H1 (cell line): ENCODE data around the gene ACADM. TPM values are rescaled to one million over a fixed set of nuclear protein-coding genes. Genes with fewer than 3 reads are reported as not detected.

Experiments
- CTCF ChIA-PET: fragments of 300-600 bp; sonication (Branson Sonifier 250); formaldehyde crosslinking; loops from one replicate; lab custom pipeline; 2021; ENCODE audit not compliant: partially characterized antibody; lab: Charles Lee
- POLR2A ChIA-PET: fragments of 300-600 bp; sonication (Branson Sonifier 250); formaldehyde crosslinking; loops from one replicate; lab custom pipeline; 2021; ENCODE audit warnings: inconsistent platforms; ENCODE audit not compliant: partially characterized antibody; lab: Charles Lee
- DNase-seq, 2 experiments: peaks; one replicate each; pipeline versions ENCODE4 v3.0.0 to v3.0.0-alpha.2; 2010 to 2022; ENCODE audit warnings: low spot score in 2 of 2, low read depth in 1 of 2, mixed read lengths in 1 of 2
- FAIRE-seq: peaks from 2 replicates; lab custom pipeline; 2011; peaks lifted over from hg19 to GRCh38; lab: Jason Lieb, UNC
- H2AFZ ChIP-seq: 2 replicates; pipeline ENCODE4 v1.8.1; 2012; ENCODE audit warnings: low read length, inconsistent platforms
- H2AK5ac ChIP-seq: 2 replicates; pipeline ENCODE4 v1.6.1; 2013; ENCODE audit warnings: low read depth, low read length
- H2BK120ac ChIP-seq: replicated peaks from 2 replicates; pipeline ENCODE3; 2013; ENCODE audit warnings: low read depth, low read length, inconsistent platforms
- H2BK12ac ChIP-seq: 2 replicates; pipeline ENCODE4 v1.6.1; 2013; ENCODE audit warnings: low read depth, low read length
- H2BK15ac ChIP-seq: 2 replicates; pipeline ENCODE4 v1.6.1; 2013; ENCODE audit warnings: low read length
- H2BK20ac ChIP-seq: 2 replicates; pipeline ENCODE4 v1.6.1; 2013; ENCODE audit warnings: low read length
- H2BK5ac ChIP-seq: 2 replicates; pipeline ENCODE4 v1.6.1; 2013; ENCODE audit warnings: low read depth, low read length
- H3K14ac ChIP-seq: 2 replicates; pipeline ENCODE4 v1.6.1; 2013; ENCODE audit warnings: inconsistent platforms; ENCODE audit not compliant: insufficient read length
- H3K18ac ChIP-seq: 2 replicates; pipeline ENCODE4 v1.6.1; 2013; ENCODE audit warnings: low read length; ENCODE audit errors: extremely low read depth
- H3K23ac ChIP-seq: 2 replicates; pipeline ENCODE4 v1.6.1; 2013; ENCODE audit warnings: inconsistent platforms; ENCODE audit not compliant: insufficient read length
- H3K23me2 ChIP-seq: 2 replicates; pipeline ENCODE4 v1.6.1; 2013; ENCODE audit warnings: low read depth, low read length
- H3K27ac ChIP-seq: 2 replicates; pipeline ENCODE4 v1.6.1; 2011; ENCODE audit warnings: low read depth, low read length, inconsistent platforms
- H3K27me3 ChIP-seq, 4 experiments: replicated peaks in 1 of 4; 1 replicate in 1 of 4; 2 replicates in 3 of 4; pipeline versions ENCODE4 v1.6.1 to v1.8.1; 2011 to 2013; ENCODE audit warnings: low read length in 3 of 4, mild to moderate bottlenecking in 3 of 4, inconsistent platforms in 2 of 4, mixed read lengths in 2 of 4, moderate library complexity in 1 of 4; ENCODE audit not compliant: control insufficient read depth in 3 of 4, insufficient read depth in 3 of 4; ENCODE audit errors: extremely low read depth in 1 of 4
- H3K36me3 ChIP-seq, 4 experiments: 2 replicates each; pipeline versions ENCODE4 v1.6.1 to v1.8.1; 2011 to 2013; ENCODE audit warnings: mild to moderate bottlenecking in 4 of 4, low read length in 3 of 4, moderate library complexity in 2 of 4, control low read depth in 1 of 4, inconsistent platforms in 1 of 4; ENCODE audit not compliant: insufficient read depth in 4 of 4, control insufficient read depth in 2 of 4
- H3K4ac ChIP-seq: replicated peaks from 2 replicates; pipeline ENCODE3; 2013; ENCODE audit warnings: low read length, low read depth, mixed read lengths, inconsistent platforms; ENCODE audit not compliant: insufficient read length
- H3K4me1 ChIP-seq, 4 experiments: replicated peaks in 1 of 4; 1 replicate in 1 of 4; 2 replicates in 3 of 4; pipeline versions ENCODE4 v1.6.1 to v1.8.1; 2011 to 2013; ENCODE audit warnings: low read length in 3 of 4, inconsistent platforms in 2 of 4, mixed read lengths in 1 of 4; ENCODE audit not compliant: insufficient read depth in 4 of 4, control insufficient read depth in 3 of 4
- H3K4me2 ChIP-seq, 2 experiments: 2 replicates each; pipeline versions ENCODE4 v1.6.1 to v1.8.1; 2011 to 2013; ENCODE audit warnings: low read depth in 2 of 2, low read length in 2 of 2, control low read depth in 1 of 2, inconsistent platforms in 1 of 2, mild to moderate bottlenecking in 1 of 2; ENCODE audit not compliant: insufficient read depth in 1 of 2
- H3K4me3 ChIP-seq, 4 experiments: fragments of 200-600, 300-600 bp in 1 of 4; sonication (generic), shearing (Covaris generic), sonication (Bioruptor Twin) in 1 of 4; 2 replicates each; pipeline versions ENCODE4 v1.5.1 to v1.8.1; 2011 to 2016; ENCODE audit warnings: low read length in 4 of 4, low read depth in 3 of 4, control low read depth in 2 of 4, inconsistent platforms in 2 of 4, mild to moderate bottlenecking in 2 of 4, mixed read lengths in 1 of 4, moderate library complexity in 1 of 4; ENCODE audit not compliant: insufficient read depth in 2 of 4; ENCODE audit errors: extremely low read depth in 1 of 4
- H3K56ac ChIP-seq: replicated peaks from 2 replicates; pipeline ENCODE3; 2013; ENCODE audit warnings: low read depth, mild to moderate bottlenecking, mixed read lengths, low read length, inconsistent platforms; ENCODE audit not compliant: insufficient read length
- H3K79me1 ChIP-seq: 2 replicates; pipeline ENCODE4 v1.6.1; 2013; ENCODE audit warnings: low read depth, low read length, control low read depth
- H3K79me2 ChIP-seq, 2 experiments: 2 replicates each; pipeline versions ENCODE4 v1.6.1 to v1.8.1; 2012 to 2013; ENCODE audit warnings: low read length in 2 of 2, mild to moderate bottlenecking in 2 of 2, inconsistent platforms in 1 of 2; ENCODE audit not compliant: insufficient read depth in 2 of 2, control insufficient read depth in 1 of 2
- H3K9ac ChIP-seq, 4 experiments: replicated peaks in 1 of 4; 1 replicate in 1 of 4; 2 replicates in 3 of 4; pipeline versions ENCODE4 v1.6.1 to v1.8.1; 2011 to 2013; ENCODE audit warnings: low read depth in 3 of 4, low read length in 3 of 4, control low read depth in 2 of 4, mild to moderate bottlenecking in 2 of 4, moderate library complexity in 2 of 4, inconsistent platforms in 1 of 4; ENCODE audit errors: extremely low read depth in 1 of 4
- H3K9me3 ChIP-seq, 2 experiments: 2 replicates each; pipeline versions ENCODE4 v1.6.1 to v1.8.1; 2012 to 2013; ENCODE audit warnings: mild to moderate bottlenecking in 2 of 2, moderate library complexity in 2 of 2, control low read depth in 1 of 2, inconsistent platforms in 1 of 2, low read depth in 1 of 2, low read length in 1 of 2, mixed read lengths in 1 of 2; ENCODE audit not compliant: insufficient read depth in 2 of 2
- H4K20me1 ChIP-seq, 2 experiments: replicated peaks in 1 of 2; 2 replicates each; pipeline versions ENCODE3 to v1.8.1; 2011 to 2013; ENCODE audit warnings: inconsistent platforms in 2 of 2, low read length in 2 of 2, mild to moderate bottlenecking in 1 of 2; ENCODE audit not compliant: insufficient read depth in 2 of 2, control insufficient read depth in 1 of 2
- H4K5ac ChIP-seq: 2 replicates; pipeline ENCODE4 v1.6.1; 2013; ENCODE audit warnings: low read length, low read depth, mixed read lengths, inconsistent platforms; ENCODE audit not compliant: insufficient read length
- H4K8ac ChIP-seq: 2 replicates; pipeline ENCODE4 v1.8.0; 2013; ENCODE audit warnings: mild to moderate bottlenecking, moderate library complexity, low read length, inconsistent platforms; ENCODE audit not compliant: insufficient read depth; ENCODE audit errors: extremely low read depth
- H4K91ac ChIP-seq: replicated peaks from 2 replicates; pipeline ENCODE3; 2013; ENCODE audit warnings: low read length, mixed read lengths, inconsistent platforms; ENCODE audit not compliant: insufficient read length
- ATF3 ChIP-seq: IDR thresholded peaks from 2 replicates; pipeline ENCODE4 v1.6.1; 2011; ENCODE audit warnings: low read depth, mild to moderate bottlenecking, low read length; ENCODE audit not compliant: insufficient read depth
- CREB1 ChIP-seq: IDR thresholded peaks from 2 replicates; pipeline ENCODE4 v1.6.1; 2012; ENCODE audit warnings: inconsistent platforms
- CTBP2 ChIP-seq: IDR thresholded peaks from 2 replicates; pipeline ENCODE4 v1.7.0; 2011; ENCODE audit warnings: borderline replicate concordance, mild to moderate bottlenecking, moderate library complexity, mixed read lengths, low read length; ENCODE audit not compliant: insufficient read depth, insufficient read length
- MAFK ChIP-seq: IDR thresholded peaks from 2 replicates; pipeline ENCODE4 v1.6.1; 2012; ENCODE audit warnings: low read depth, mild to moderate bottlenecking, improper control_type of control experiment, low read length
- MAX ChIP-seq: IDR thresholded peaks from 2 replicates; pipeline ENCODE4 v1.6.1; 2012; ENCODE audit warnings: inconsistent platforms
- SIRT6 ChIP-seq: IDR thresholded peaks from one replicate; pipeline ENCODE4 v1.7.1; 2012; ENCODE audit warnings: low read length, inconsistent platforms
- SIX5 ChIP-seq: IDR thresholded peaks from 2 replicates; pipeline ENCODE4 v1.6.1; 2011; ENCODE audit warnings: mild to moderate bottlenecking, low read depth, low read length
- TBP ChIP-seq: IDR thresholded peaks from 2 replicates; pipeline ENCODE4 v1.6.1; 2011; ENCODE audit warnings: low read depth, low read length, improper control_type of control experiment
- TCF12 ChIP-seq: IDR thresholded peaks from 2 replicates; pipeline ENCODE4 v1.6.1; 2011; ENCODE audit warnings: low read depth, mild to moderate bottlenecking, low read length
- TEAD4 ChIP-seq: IDR thresholded peaks from 2 replicates; pipeline ENCODE4 v1.6.1; 2012; ENCODE audit warnings: low read depth, low read length, inconsistent platforms, mixed read lengths
- WGBS, 2 experiments: shearing (Covaris generic) in 1 of 2; methylation state at CpG; one replicate each; pipeline versions ENCODE4 v1.1.6 to v1.1.7; 2013 to 2015; ENCODE audit warnings: low lambda C conversion rate in 2 of 2, mixed read lengths in 2 of 2, inconsistent platforms in 1 of 2, low coverage in 1 of 2, missing lambda C conversion rate in 1 of 2; ENCODE audit not compliant: insufficient replicate concordance in 2 of 2, insufficient coverage in 1 of 2, insufficient read length in 1 of 2; ENCODE audit errors: extremely low coverage in 1 of 2, missing lambda C conversion rate in 1 of 2; 5-methylcytosine and 5-hydroxymethylcytosine counted together
- polyA plus RNA-seq, 7 experiments: library from polyadenylated mRNA; depleted of rRNA in 3 of 7; stranded (reverse) in 5 of 7; unstranded in 2 of 7; fragments of >200 nt in 5 of 7; fragments of 200-250 nt in 2 of 7; gene quantifications; 1 replicate in 5 of 7; 2 replicates in 1 of 7; 4 replicates in 1 of 7; pipeline versions ENCODE4 v1.2.1 to v1.2.3, GENCODE V29; 2011 to 2013; ENCODE audit warnings: missing spikeins in 2 of 7, mixed read lengths in 2 of 7
- total RNA-seq: library from RNA; stranded (reverse); fragmentation: NEBNext Ultra II Directional; extraction: Animal tissue kit (Norgen Biotek cat#: 25700); gene quantifications from 2 replicates; pipeline ENCODE4 v1.2.1, GENCODE V29; 2021

Gene ACADM
- total and polyA plus RNA-seq, 2 of the 8 experiments (the other 6 are each of a cell fraction or from before 2014, with no cell fraction given) = 14.3 to 40.0 TPM

GRCh38 chr1:75727571-75727970, 3.1 kb downstream of the ACADM start:
- H3K36me3 ChIP-seq = peaks cover 0 to 4% (median 0%) of the 10 kb centered on the region in 4 experiments; a peak in 2 of 8 replicates
- H3K4me2 ChIP-seq = no peak overlapping the region
- H3K14ac ChIP-seq = no peak overlapping the region
- no peak overlapping the region for H3K9ac ChIP-seq
- no peak overlapping the region for H3K56ac ChIP-seq
- TF ChIP-seq SIX5 (no peak), CTBP2 (no peak), MAX (no peak), SIRT6 (no peak), TCF12 (no peak), TEAD4 (no peak), ATF3 (no peak), TBP (no peak), CREB1 (no peak), MAFK (no peak)
- H2AFZ ChIP-seq = no peak overlapping the region
- H2BK12ac ChIP-seq = no peak overlapping the region
- peaks cover 0 to 2% of the 10 kb centered on the region in 2 experiments for H4K20me1 ChIP-seq
- ChIA-PET CTCF (no interaction called here), POLR2A (no interaction called here)
- H2BK20ac ChIP-seq = no peak overlapping the region
- 92% methylated on average over 3 of the region's 3 CpGs; no CpG with 5 or more reads in 1 of the 2 experiments for WGBS, 2 experiments
- no peak overlapping the region for H4K5ac ChIP-seq
- no peak overlapping the region for H3K4me3 ChIP-seq
- H2AK5ac ChIP-seq = no peak overlapping the region
- H4K91ac ChIP-seq = no peak overlapping the region
- H3K18ac ChIP-seq = no peak overlapping the region
- H2BK5ac ChIP-seq = no peak overlapping the region
- no peaks in the 10 kb centered on the region; the same call in 1 of the 2 replicates for H3K79me1 ChIP-seq
- H3K23ac ChIP-seq = no peak overlapping the region
- H2BK15ac ChIP-seq = no peak overlapping the region
- FAIRE-seq (no peak), DNase-seq (no peak)
- no peaks in the 10 kb centered on the region for H3K9me3 ChIP-seq
- no peak overlapping the region for H3K4ac ChIP-seq
- no peaks in the 10 kb centered on the region for H3K27me3 ChIP-seq
- peaks cover 0 to 10% (median 7%) of the 10 kb centered on the region in 4 experiments; a peak in 4 of 7 replicates for H3K4me1 ChIP-seq
- H2BK120ac ChIP-seq = no peak overlapping the region
- peaks cover 0 to 41% of the 10 kb centered on the region in 2 experiments; a peak in 2 of 4 replicates for H3K79me2 ChIP-seq
- H4K8ac ChIP-seq = no peak overlapping the region
- H3K27ac ChIP-seq = no peak overlapping the region
- peaks cover 2% of the 10 kb centered on the region; the same call in 1 of the 2 replicates for H3K23me2 ChIP-seq
